Smooth muscle cell (in vitro differentiated cells): ENCODE data around the gene DHX32. TPM values are rescaled to one million over a fixed set of nuclear protein-coding genes. Genes with fewer than 3 reads are reported as not detected.
"Not testable (repeated sequence)": the region's sequence is repeated elsewhere in the genome, so short reads cannot be mapped to it uniquely, and the experiment has no call there.

Experiments
- DNase-seq: peaks from one replicate; lab custom pipeline; 2025; ENCODE audit not compliant: unreplicated experiment; lab: John Stamatoyannopoulos, UW
- H2AFZ ChIP-seq: fragments of 200-600 bp; sonication (generic); 2 replicates; pipeline ENCODE4 v1.6.0; 2016; ENCODE audit warnings: antibody characterized with exemption, low read depth, mild to moderate bottlenecking
- H3F3A ChIP-seq: fragments of 200-600 bp; sonication (generic); 2 replicates; pipeline ENCODE4 v1.6.0; 2017; ENCODE audit warnings: antibody characterized with exemption, low read depth
- H3K27ac ChIP-seq: fragments of 200-600 bp; sonication (generic); 2 replicates; pipeline ENCODE4 v1.5.1; 2016; ENCODE audit warnings: low read depth, mild to moderate bottlenecking
- H3K27me3 ChIP-seq: fragments of 200-600 bp; sonication (generic); 2 replicates; pipeline ENCODE4 v1.6.1; 2016; ENCODE audit warnings: low read depth, mild to moderate bottlenecking
- H3K36me3 ChIP-seq: fragments of 200-600 bp; sonication (generic); 2 replicates; pipeline ENCODE4 v1.5.1; 2016; ENCODE audit warnings: low read depth
- H3K4me1 ChIP-seq: fragments of 200-600 bp; sonication (generic); 2 replicates; pipeline ENCODE4 v1.5.1; 2016; ENCODE audit warnings: low read depth
- H3K4me2 ChIP-seq: fragments of 200-600 bp; sonication (generic); 2 replicates; pipeline ENCODE4 v1.6.0; 2016; ENCODE audit warnings: mild to moderate bottlenecking
- H3K4me3 ChIP-seq: fragments of 200-600 bp; sonication (generic); 2 replicates; pipeline ENCODE4 v1.5.1; 2016; ENCODE audit warnings: mild to moderate bottlenecking
- H3K79me2 ChIP-seq: fragments of 200-600 bp; sonication (generic); 2 replicates; pipeline ENCODE4 v1.6.0; 2016; ENCODE audit warnings: low read depth, mild to moderate bottlenecking
- H3K9ac ChIP-seq: fragments of 200-600 bp; sonication (generic); 2 replicates; pipeline ENCODE4 v1.6.0; 2016; ENCODE audit warnings: low read depth
- H3K9me3 ChIP-seq: fragments of 200-600 bp; sonication (generic); replicated peaks from 2 replicates; pipeline ENCODE4 v1.5.1; 2016; ENCODE audit warnings: low read depth
- H4K20me1 ChIP-seq: fragments of 200-600 bp; sonication (generic); 2 replicates; pipeline ENCODE4 v1.6.0; 2016; ENCODE audit warnings: low read depth
- CTCF ChIP-seq: fragments of 200-600 bp; sonication (generic); IDR thresholded peaks from 2 replicates; pipeline ENCODE4 v1.5.1; 2017; ENCODE audit warnings: borderline replicate concordance, mild to moderate bottlenecking, antibody characterized with exemption; ENCODE audit not compliant: insufficient read depth, poor library complexity, severe bottlenecking
- WGBS: methylation state at CpG from one replicate; pipeline ENCODE4 v1.1.7; 2016; ENCODE audit warnings: low lambda C conversion rate; 5-methylcytosine and 5-hydroxymethylcytosine counted together
- polyA plus RNA-seq: library from polyadenylated mRNA; unstranded; fragments of >200 nt; fragmentation: Nextera tagmentation; extraction: Ambion mirVana; gene quantifications from 2 replicates; pipeline ENCODE4 v1.2.1, GENCODE V29; 2016
- total RNA-seq: library from RNA; depleted of rRNA; stranded (reverse); fragments of >200 nt; gene quantifications from 2 replicates; pipeline ENCODE4 v1.2.3, GENCODE V29; 2014

DHX32 gene
- total and polyA plus RNA-seq, 2 experiments from 2014 or later, result 31.8 to 56.1 TPM

GRCh38 chr10:125926247-125926646, 45.2 kb upstream of the DHX32 start:
- no peak overlapping the region for H3K27ac ChIP-seq
- no peak overlapping the region for H2AFZ ChIP-seq
- no peak overlapping the region for H3K4me2 ChIP-seq
- 60% methylated on average over 5 of the region's 5 CpGs for WGBS
- no peaks in the 10 kb centered on the region for H3K36me3 ChIP-seq
- TF ChIP-seq CTCF, result no peak
- no peaks in the 10 kb centered on the region for H3K4me1 ChIP-seq
- no peak overlapping the region for H3K4me3 ChIP-seq
- no peaks in the 10 kb centered on the region for H4K20me1 ChIP-seq
- no peak overlapping the region for H3K9ac ChIP-seq
- no peaks in the 10 kb centered on the region for H3K27me3 ChIP-seq
- no peaks in the 10 kb centered on the region for H3K9me3 ChIP-seq
- no peaks in the 10 kb centered on the region for H3F3A ChIP-seq
- H3K79me2 ChIP-seq, result no peaks in the 10 kb centered on the region
- no peak for DNase-seq

- H3K4me3 ChIP-seq, result no peak overlapping the region
- H3K4me2 ChIP-seq, result no peak overlapping the region
- no peaks in the 10 kb centered on the region for H3K36me3 ChIP-seq
- H3K27me3 ChIP-seq, result no peaks in the 10 kb centered on the region
- WGBS, result 80% methylated on average over 5 of the region's 5 CpGs
- H3K27ac ChIP-seq, result no peak overlapping the region
- TF ChIP-seq CTCF, result no peak
- no peak overlapping the region for H2AFZ ChIP-seq
- H4K20me1 ChIP-seq, result no peaks in the 10 kb centered on the region
- H3K9ac ChIP-seq, result no peak overlapping the region
- no peaks in the 10 kb centered on the region for H3K9me3 ChIP-seq
- H3K4me1 ChIP-seq, result no peaks in the 10 kb centered on the region
- no peak for DNase-seq
- H3K79me2 ChIP-seq, result no peaks in the 10 kb centered on the region
- no peaks in the 10 kb centered on the region for H3F3A ChIP-seq
Measured at GRCh38 chr10:125925262-125925834, 44.3 kb upstream of the DHX32 start.

DNA sequence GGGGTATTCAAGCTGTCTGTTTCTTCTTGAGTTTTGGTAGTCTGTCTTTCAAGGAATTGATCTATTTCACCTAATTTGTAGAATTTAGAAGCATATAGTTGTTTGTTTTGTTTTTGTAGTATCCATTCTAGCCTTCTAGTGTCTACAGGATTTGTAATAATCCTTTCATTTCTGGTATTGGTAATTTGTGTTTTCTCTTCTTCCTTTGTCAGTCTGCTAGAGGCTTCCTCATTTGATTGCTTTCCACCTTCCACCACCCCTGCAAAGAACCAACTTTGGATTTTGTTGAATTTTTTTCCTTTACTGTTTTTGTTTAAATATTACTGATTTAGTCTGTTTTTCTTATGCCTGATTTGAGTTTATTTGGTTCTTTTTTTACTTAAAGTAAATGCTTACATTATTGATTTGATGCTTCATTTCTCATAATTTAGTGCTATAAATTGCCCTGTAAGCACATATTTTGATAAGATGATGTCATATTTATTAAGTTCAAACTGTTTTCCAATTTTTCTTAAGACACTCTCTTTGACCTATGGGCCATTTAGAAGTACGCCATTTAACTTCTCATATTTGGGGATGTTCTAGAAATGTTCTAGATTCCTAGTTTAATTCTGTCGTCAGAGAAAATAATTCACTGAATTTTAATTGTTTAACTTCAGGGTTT, 40.7 kb upstream of the DHX32 start:
- H3K36me3 ChIP-seq, H3K27ac ChIP-seq, H3K9me3 ChIP-seq, H3K27me3 ChIP-seq, H3K4me2 ChIP-seq, H2AFZ ChIP-seq, H3K79me2 ChIP-seq, H3F3A ChIP-seq, H3K9ac ChIP-seq, H3K4me1 ChIP-seq, H3K4me3 ChIP-seq, DNase-seq, H4K20me1 ChIP-seq: not testable (repeated sequence)
- WGBS, result 98% methylated on average over 2 of the region's 2 CpGs

- not testable (repeated sequence) for H3K4me2 ChIP-seq, H3F3A ChIP-seq, H3K79me2 ChIP-seq, H3K9me3 ChIP-seq, H3K4me1 ChIP-seq, H2AFZ ChIP-seq, DNase-seq, H3K27me3 ChIP-seq, H3K27ac ChIP-seq, H3K9ac ChIP-seq, H3K36me3 ChIP-seq, H3K4me3 ChIP-seq, H4K20me1 ChIP-seq
- 89% methylated on average over 8 of the region's 8 CpGs for WGBS
Measured at GRCh38 chr10:125917704-125918361, 36.7 kb upstream of the DHX32 start.
